ENCODE measurements around the gene SLIT3. TPM values are rescaled to one million over a fixed set of nuclear protein-coding genes. Genes with fewer than 3 reads are reported as not detected.

SLIT3 gene
- total and polyA plus RNA-seq, 2 experiments from 2014 or later: 0.59 to 0.71 TPM

DNA sequence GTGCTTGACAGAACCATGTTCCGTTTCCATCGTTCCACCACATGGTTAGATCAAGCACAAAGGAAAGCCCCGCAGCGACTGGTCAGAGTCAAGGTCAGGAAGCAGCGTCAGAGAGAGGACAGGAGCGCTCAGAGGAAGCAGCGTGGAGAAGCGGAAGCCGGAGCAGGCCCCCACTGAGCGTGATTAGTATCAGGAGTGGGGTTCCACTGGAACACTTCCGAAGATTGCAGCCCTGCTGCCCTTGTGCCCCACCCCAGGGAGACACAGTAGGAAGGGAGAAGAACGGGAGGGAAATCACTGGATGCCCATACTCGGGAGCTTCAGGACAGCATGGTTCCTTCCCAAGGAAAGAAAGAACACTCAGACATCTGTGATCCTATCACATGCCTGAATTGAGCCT lies 532.8 kb downstream of the SLIT3 start (continued):
- TF ChIP-seq, protein P1, sequence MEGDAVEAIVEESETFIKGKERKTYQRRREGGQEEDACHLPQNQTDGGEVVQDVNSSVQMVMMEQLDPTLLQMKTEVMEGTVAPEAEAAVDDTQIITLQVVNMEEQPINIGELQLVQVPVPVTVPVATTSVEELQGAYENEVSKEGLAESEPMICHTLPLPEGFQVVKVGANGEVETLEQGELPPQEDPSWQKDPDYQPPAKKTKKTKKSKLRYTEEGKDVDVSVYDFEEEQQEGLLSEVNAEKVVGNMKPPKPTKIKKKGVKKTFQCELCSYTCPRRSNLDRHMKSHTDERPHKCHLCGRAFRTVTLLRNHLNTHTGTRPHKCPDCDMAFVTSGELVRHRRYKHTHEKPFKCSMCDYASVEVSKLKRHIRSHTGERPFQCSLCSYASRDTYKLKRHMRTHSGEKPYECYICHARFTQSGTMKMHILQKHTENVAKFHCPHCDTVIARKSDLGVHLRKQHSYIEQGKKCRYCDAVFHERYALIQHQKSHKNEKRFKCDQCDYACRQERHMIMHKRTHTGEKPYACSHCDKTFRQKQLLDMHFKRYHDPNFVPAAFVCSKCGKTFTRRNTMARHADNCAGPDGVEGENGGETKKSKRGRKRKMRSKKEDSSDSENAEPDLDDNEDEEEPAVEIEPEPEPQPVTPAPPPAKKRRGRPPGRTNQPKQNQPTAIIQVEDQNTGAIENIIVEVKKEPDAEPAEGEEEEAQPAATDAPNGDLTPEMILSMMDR (conservative IDR thresholded peaks at IDR 0.05; ENCODE audit: low read depth in 2 of 2): no peak
- no peak for TF ChIP-seq CREB1 (CRISPR knock-in tag; IDR thresholded peaks at IDR 0.05; ENCODE audit: low read depth)

DNA sequence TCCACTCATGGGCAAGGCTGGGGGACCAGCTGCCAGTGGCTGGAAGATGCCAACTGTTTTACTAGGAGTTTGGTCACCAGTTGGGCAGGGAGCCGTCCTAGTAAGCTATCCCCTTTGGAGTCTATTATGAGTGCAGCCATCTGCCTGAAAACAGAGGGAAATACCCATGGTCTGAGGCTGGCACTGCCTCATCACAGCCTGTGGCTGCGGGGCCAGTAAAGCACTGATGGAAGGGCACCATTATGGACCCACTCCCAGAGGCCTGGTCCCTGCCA lies 534.6 kb downstream of the SLIT3 start:
- ATAC-seq: no peak
- H3K27me3 Mint-ChIP-seq (ENCODE audit: insufficient read depth, low read depth, poor library complexity): peaks cover 15% of the 10 kb centered on the region
- no peak overlapping the region for H3K4me3 Mint-ChIP-seq
- no peaks in the 10 kb centered on the region for H3K9me2 ChIP-seq (ENCODE audit: insufficient read depth)
- TF ChIP-seq NANOG (IDR thresholded peaks at IDR 0.05; ENCODE audit: borderline replicate concordance) (no peak), CREB1 (CRISPR knock-in tag; IDR thresholded peaks at IDR 0.05; ENCODE audit: low read depth) (no peak), EZH2phosphoT487 (IDR thresholded peaks at IDR 0.05; ENCODE audit: unreplicated experiment) (no peak)
- TF ChIP-seq, protein P2, sequence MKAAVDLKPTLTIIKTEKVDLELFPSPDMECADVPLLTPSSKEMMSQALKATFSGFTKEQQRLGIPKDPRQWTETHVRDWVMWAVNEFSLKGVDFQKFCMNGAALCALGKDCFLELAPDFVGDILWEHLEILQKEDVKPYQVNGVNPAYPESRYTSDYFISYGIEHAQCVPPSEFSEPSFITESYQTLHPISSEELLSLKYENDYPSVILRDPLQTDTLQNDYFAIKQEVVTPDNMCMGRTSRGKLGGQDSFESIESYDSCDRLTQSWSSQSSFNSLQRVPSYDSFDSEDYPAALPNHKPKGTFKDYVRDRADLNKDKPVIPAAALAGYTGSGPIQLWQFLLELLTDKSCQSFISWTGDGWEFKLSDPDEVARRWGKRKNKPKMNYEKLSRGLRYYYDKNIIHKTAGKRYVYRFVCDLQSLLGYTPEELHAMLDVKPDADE (IDR thresholded peaks at IDR 0.05): no peak
- no peak overlapping the region for H3K4me3 ChIP-seq
- peaks cover 12% of the 10 kb centered on the region for H3K4me1 Mint-ChIP-seq
- H3K27me3 ChIP-seq (ENCODE audit: insufficient read depth): no peaks in the 10 kb centered on the region
- H3K36me3 ChIP-seq (ENCODE audit: insufficient read depth): no peaks in the 10 kb centered on the region
- H3K27ac Mint-ChIP-seq: no peak overlapping the region
- H3K4me1 ChIP-seq (ENCODE audit: insufficient read depth): no peaks in the 10 kb centered on the region
- H3K27ac ChIP-seq (ENCODE audit: low read depth): no peak overlapping the region
- H3K79me2 ChIP-seq (replicated peaks; ENCODE audit: insufficient read depth): no peaks in the 10 kb centered on the region
- H2AFZ ChIP-seq: no peak overlapping the region
- H3F3A ChIP-seq (replicated peaks; ENCODE audit: low read depth): no peaks in the 10 kb centered on the region
- no peaks in the 10 kb centered on the region for H4K20me1 ChIP-seq (replicated peaks; ENCODE audit: insufficient read depth)
- no peak for DNase-seq (ENCODE audit: low spot score)
- peaks cover 14% of the 10 kb centered on the region; the same call in 2 of the 3 replicates for H3K9me3 Mint-ChIP-seq
- H3K36me3 Mint-ChIP-seq (ENCODE audit: low read depth): no peaks in the 10 kb centered on the region
- H3K4me2 ChIP-seq: no peak overlapping the region

DNA sequence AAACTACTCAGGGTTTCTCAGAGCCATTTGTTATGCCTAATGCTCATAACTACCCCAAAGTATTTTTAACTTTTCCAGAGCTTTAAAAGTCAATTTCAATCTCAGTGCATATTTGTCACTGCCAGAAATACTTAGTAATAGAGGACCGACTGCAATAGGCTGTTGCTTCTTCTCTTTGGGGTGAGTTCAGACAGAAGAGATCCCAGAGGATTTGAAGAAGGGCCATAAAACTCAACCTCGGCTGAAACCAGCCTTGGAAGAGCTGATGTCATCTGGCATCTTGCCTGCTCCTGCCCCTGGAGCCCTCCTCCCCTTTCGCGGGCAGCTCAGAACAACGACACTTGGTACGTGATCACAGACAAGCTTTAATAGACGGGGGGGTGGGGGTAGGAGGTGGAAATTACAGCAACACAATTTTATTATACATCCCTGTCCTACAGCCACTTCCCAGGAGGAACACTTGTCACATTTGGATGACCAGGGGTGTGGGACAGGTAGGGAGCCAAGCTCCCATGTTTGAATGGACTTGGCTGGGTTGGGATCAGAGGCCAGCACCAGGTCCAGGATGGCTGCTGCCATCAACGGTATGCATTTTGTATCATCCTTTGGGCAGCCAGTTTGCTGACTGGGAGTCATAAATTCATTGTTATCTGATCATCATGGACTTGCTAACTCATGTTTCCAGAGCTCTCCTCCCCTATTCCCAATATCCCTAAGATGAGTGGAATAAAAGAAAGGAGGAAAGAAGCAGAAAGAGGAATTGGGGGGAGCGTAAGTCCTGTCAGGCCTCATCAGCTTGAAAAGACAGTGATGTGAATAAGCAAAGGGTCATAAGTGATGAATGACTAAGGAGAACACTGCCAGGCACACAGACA lies 535.2 kb downstream of the SLIT3 start:
- H3K36me3 ChIP-seq (ENCODE audit: insufficient read depth): no peaks in the 10 kb centered on the region
- ATAC-seq: no peak
- no peak overlapping the region for H3K27ac Mint-ChIP-seq
- no peak overlapping the region for H2AFZ ChIP-seq
- peaks cover 18% of the 10 kb centered on the region for H3K27me3 Mint-ChIP-seq (ENCODE audit: insufficient read depth, low read depth, poor library complexity)
- H3K9me2 ChIP-seq (ENCODE audit: insufficient read depth): no peaks in the 10 kb centered on the region
- H3K4me1 ChIP-seq (ENCODE audit: insufficient read depth): no peaks in the 10 kb centered on the region
- no peak for DNase-seq (ENCODE audit: low spot score)
- no peaks in the 10 kb centered on the region for H3K27me3 ChIP-seq (ENCODE audit: insufficient read depth)
- H4K20me1 ChIP-seq (replicated peaks; ENCODE audit: insufficient read depth): no peaks in the 10 kb centered on the region
- H3F3A ChIP-seq (replicated peaks; ENCODE audit: low read depth): no peaks in the 10 kb centered on the region
- H3K4me3 ChIP-seq: no peak overlapping the region
- peaks cover 14% of the 10 kb centered on the region; the same call in 2 of the 3 replicates for H3K9me3 Mint-ChIP-seq
- no peaks in the 10 kb centered on the region for H3K36me3 Mint-ChIP-seq (ENCODE audit: low read depth)
- no peak overlapping the region for H3K27ac ChIP-seq (ENCODE audit: low read depth)
- H3K4me2 ChIP-seq: no peak overlapping the region
- H3K4me3 Mint-ChIP-seq: no peak overlapping the region
- H3K79me2 ChIP-seq (replicated peaks; ENCODE audit: insufficient read depth): no peaks in the 10 kb centered on the region
- H3K4me1 Mint-ChIP-seq: peaks cover 15% of the 10 kb centered on the region
- TF ChIP-seq, protein P3, sequence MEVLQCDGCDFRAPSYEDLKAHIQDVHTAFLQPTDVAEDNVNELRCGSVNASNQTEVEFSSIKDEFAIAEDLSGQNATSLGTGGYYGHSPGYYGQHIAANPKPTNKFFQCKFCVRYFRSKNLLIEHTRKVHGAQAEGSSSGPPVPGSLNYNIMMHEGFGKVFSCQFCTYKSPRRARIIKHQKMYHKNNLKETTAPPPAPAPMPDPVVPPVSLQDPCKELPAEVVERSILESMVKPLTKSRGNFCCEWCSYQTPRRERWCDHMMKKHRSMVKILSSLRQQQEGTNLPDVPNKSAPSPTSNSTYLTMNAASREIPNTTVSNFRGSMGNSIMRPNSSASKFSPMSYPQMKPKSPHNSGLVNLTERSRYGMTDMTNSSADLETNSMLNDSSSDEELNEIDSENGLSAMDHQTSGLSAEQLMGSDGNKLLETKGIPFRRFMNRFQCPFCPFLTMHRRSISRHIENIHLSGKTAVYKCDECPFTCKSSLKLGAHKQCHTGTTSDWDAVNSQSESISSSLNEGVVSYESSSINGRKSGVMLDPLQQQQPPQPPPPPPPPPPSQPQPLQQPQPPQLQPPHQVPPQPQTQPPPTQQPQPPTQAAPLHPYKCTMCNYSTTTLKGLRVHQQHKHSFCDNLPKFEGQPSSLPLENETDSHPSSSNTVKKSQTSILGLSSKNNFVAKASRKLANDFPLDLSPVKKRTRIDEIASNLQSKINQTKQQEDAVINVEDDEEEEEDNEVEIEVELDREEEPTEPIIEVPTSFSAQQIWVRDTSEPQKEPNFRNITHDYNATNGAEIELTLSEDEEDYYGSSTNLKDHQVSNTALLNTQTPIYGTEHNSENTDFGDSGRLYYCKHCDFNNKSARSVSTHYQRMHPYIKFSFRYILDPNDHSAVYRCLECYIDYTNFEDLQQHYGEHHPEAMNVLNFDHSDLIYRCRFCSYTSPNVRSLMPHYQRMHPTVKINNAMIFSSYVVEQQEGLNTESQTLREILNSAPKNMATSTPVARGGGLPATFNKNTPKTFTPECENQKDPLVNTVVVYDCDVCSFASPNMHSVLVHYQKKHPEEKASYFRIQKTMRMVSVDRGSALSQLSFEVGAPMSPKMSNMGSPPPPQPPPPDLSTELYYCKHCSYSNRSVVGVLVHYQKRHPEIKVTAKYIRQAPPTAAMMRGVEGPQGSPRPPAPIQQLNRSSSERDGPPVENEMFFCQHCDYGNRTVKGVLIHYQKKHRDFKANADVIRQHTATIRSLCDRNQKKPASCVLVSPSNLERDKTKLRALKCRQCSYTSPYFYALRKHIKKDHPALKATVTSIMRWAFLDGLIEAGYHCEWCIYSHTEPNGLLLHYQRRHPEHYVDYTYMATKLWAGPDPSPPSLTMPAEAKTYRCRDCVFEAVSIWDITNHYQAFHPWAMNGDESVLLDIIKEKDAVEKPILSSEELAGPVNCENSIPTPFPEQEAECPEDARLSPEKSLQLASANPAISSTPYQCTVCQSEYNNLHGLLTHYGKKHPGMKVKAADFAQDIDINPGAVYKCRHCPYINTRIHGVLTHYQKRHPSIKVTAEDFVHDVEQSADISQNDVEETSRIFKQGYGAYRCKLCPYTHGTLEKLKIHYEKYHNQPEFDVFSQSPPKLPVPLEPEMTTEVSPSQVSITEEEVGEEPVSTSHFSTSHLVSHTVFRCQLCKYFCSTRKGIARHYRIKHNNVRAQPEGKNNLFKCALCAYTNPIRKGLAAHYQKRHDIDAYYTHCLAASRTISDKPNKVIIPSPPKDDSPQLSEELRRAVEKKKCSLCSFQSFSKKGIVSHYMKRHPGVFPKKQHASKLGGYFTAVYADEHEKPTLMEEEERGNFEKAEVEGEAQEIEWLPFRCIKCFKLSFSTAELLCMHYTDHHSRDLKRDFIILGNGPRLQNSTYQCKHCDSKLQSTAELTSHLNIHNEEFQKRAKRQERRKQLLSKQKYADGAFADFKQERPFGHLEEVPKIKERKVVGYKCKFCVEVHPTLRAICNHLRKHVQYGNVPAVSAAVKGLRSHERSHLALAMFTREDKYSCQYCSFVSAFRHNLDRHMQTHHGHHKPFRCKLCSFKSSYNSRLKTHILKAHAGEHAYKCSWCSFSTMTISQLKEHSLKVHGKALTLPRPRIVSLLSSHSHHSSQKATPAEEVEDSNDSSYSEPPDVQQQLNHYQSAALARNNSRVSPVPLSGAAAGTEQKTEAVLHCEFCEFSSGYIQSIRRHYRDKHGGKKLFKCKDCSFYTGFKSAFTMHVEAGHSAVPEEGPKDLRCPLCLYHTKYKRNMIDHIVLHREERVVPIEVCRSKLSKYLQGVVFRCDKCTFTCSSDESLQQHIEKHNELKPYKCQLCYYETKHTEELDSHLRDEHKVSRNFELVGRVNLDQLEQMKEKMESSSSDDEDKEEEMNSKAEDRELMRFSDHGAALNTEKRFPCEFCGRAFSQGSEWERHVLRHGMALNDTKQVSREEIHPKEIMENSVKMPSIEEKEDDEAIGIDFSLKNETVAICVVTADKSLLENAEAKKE (CRISPR knock-in tag; IDR thresholded peaks at IDR 0.05): no peak
- TF ChIP-seq, protein P1 (conservative IDR thresholded peaks at IDR 0.05; ENCODE audit: low read depth in 2 of 2): no peak
- TF ChIP-seq CREB1 (CRISPR knock-in tag; IDR thresholded peaks at IDR 0.05; ENCODE audit: low read depth) (no peak), ZNF114 (CRISPR knock-in tag; IDR thresholded peaks at IDR 0.05) (no peak)

Data from GM23338 (cell line).